T-cell (primary cell): ENCODE results near the gene NPC2. TPM values are rescaled to one million over a fixed set of nuclear protein-coding genes. Genes with fewer than 3 reads are reported as not detected.

Experiments used
- ATAC-seq, 4 experiments: fragments of 200-7000 bp in 3 of 4; fragments of 150-1000 bp in 1 of 4; cut with Tn5 transposase; replicated peaks in 1 of 4; 1 replicate in 3 of 4; 2 replicates in 1 of 4; pipeline ENCODE4 v1.10.0; 2021; ENCODE audit warnings: moderate library complexity in 3 of 4, mild to moderate bottlenecking in 2 of 4, moderate number of reproducible peaks in 1 of 4
- CTCF ChIA-PET, 2 donors: fragments of 300-600 bp; sonication (Branson Sonifier 250); formaldehyde crosslinking; loops; one replicate each; lab custom pipeline; 2022; ENCODE audit warnings: antibody characterized with exemption in 2 of 2; lab: Charles Lee
- POLR2A ChIA-PET, 2 donors: fragments of 300-600 bp; sonication (Branson Sonifier 250); formaldehyde crosslinking; loops; one replicate each; lab custom pipeline; 2022; ENCODE audit warnings: antibody characterized with exemption in 2 of 2; lab: Charles Lee
- DNase-seq, 35 experiments: peaks; one replicate each; pipeline versions ENCODE4 v3.0.0 to v3.0.0-alpha.2; 2013 to 2023
- H3K27ac ChIP-seq: one replicate; pipeline ENCODE4 v1.5.1; 2013; ENCODE audit warnings: low read length
- H3K27me3 ChIP-seq, 2 experiments: replicated peaks in 1 of 2; 1 replicate in 1 of 2; 2 replicates in 1 of 2; pipeline versions ENCODE4 v1.6.1 to v1.7.0; 2013; ENCODE audit warnings: low read length in 1 of 2, mixed read lengths in 1 of 2; ENCODE audit not compliant: control insufficient read depth in 2 of 2, insufficient read depth in 2 of 2; ENCODE audit errors: extremely low read depth in 1 of 2
- H3K36me3 ChIP-seq, 2 donors: 1 replicate in 1 of 2; 2 replicates in 1 of 2; pipeline versions ENCODE4 v1.6.1 to v1.7.0; 2013; ENCODE audit warnings: low read length in 1 of 2; ENCODE audit not compliant: control insufficient read depth in 2 of 2, insufficient read depth in 1 of 2; ENCODE audit errors: extremely low read depth in 1 of 2
- H3K4me1 ChIP-seq, 2 experiments: 1 replicate in 1 of 2; 2 replicates in 1 of 2; pipeline versions ENCODE4 v1.6.1 to v1.7.0; 2013; ENCODE audit warnings: low read length in 2 of 2, mixed read lengths in 1 of 2; ENCODE audit not compliant: insufficient read depth in 2 of 2, control insufficient read depth in 1 of 2; ENCODE audit errors: extremely low read depth in 1 of 2
- H3K4me3 ChIP-seq, 2 donors: 1 replicate in 1 of 2; 2 replicates in 1 of 2; pipeline versions ENCODE4 v1.5.1 to v1.7.0; 2013; ENCODE audit warnings: mild to moderate bottlenecking in 2 of 2, low read length in 1 of 2, moderate library complexity in 1 of 2; ENCODE audit not compliant: control insufficient read depth in 1 of 2; ENCODE audit errors: extremely low read depth in 1 of 2
- H3K9me3 ChIP-seq: 2 replicates; pipeline ENCODE4 v1.7.0; 2013
- H3K27ac Mint-ChIP-seq, 2 donors: one replicate each; pipeline ENCODE4 v1.8.0; 2020 to 2021; ENCODE audit warnings: mild to moderate bottlenecking in 2 of 2, mixed read lengths in 2 of 2
- H3K27me3 Mint-ChIP-seq, 2 donors: one replicate each; pipeline ENCODE4 v1.8.0; 2021 to 2022; ENCODE audit warnings: mixed read lengths in 2 of 2
- H3K36me3 Mint-ChIP-seq: one replicate; pipeline ENCODE4 v1.8.0; 2021; ENCODE audit warnings: mixed read lengths
- H3K4me1 Mint-ChIP-seq, 3 donors: one replicate each; pipeline ENCODE4 v1.8.0; 2020 to 2022; ENCODE audit warnings: mixed read lengths in 3 of 3, mild to moderate bottlenecking in 1 of 3
- H3K4me3 Mint-ChIP-seq, 3 donors: one replicate each; pipeline ENCODE4 v1.8.0; 2020 to 2022; ENCODE audit warnings: mild to moderate bottlenecking in 3 of 3, mixed read lengths in 3 of 3, moderate library complexity in 3 of 3
- H3K9me3 Mint-ChIP-seq, 3 donors: one replicate each; pipeline ENCODE4 v1.8.0; 2020 to 2022; ENCODE audit warnings: mixed read lengths in 3 of 3
- WGBS: methylation state at CpG from one replicate; pipeline ENCODE4 v1.1.5; 2013; ENCODE audit warnings: missing lambda C conversion rate; ENCODE audit not compliant: insufficient coverage; 5-methylcytosine and 5-hydroxymethylcytosine counted together
- total RNA-seq, 35 experiments: library from RNA in 6 of 35; stranded (reverse) in 6 of 35; fragments of 120-200 nt in 1 of 35; gene quantifications; one replicate each; pipeline versions ENCODE4 v1.2.1 to v1.2.4 and lab custom pipeline; 2013 to 2026

NPC2 gene
- total RNA-seq, 5 donors from 2014 or later (not counting 1 experiment from before 2014, with no cell fraction given) = 32.4 to 61.4 (median 44.8) TPM

DNA sequence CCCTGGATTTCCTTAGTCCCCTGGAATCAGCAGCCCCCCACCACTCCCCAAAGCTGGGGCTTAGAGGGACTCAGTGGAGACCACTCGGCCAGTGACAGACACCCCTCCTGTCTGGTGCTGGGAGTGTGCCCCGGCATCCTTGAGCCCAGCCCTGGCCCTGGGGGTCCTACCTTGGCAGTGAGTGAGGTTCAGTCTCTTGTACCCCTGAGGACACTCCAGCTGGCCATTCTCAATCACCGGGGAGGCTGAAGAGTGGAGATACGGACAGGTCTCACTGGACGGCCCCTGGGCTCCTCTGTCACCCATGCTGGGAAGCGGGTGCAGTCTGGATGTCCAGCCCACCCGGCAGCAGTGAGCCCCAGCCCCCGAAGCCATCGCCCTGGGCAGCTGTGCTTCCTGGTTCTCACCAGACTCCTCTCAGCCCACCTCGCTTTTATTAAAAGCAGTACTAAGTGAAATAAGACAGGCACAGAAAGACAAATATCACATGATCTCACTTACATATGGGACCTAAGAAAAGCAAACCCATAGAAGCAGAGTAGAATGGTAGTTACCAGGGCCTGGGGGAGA, 42.7 kb upstream of the NPC2 start:
- CTCF ChIA-PET = no interaction called here
- no peaks in the 10 kb centered on the region for H3K9me3 Mint-ChIP-seq
- 86% methylated on average over 8 of the region's 10 CpGs for WGBS
- POLR2A ChIA-PET = no interaction called here
- no peaks in the 10 kb centered on the region for H3K36me3 Mint-ChIP-seq
- Histone ChIP-seq H3K27me3 (peaks cover 0 to 7% of the 10 kb centered on the region in 2 experiments), H3K4me3 (no peak overlapping the region), H3K27ac (no peak overlapping the region), H3K4me1 (no peaks in the 10 kb centered on the region), H3K9me3 (no peaks in the 10 kb centered on the region), H3K36me3 (no peaks in the 10 kb centered on the region)
- H3K27me3 Mint-ChIP-seq = no peaks in the 10 kb centered on the region
- DNase-seq = no peak
- no peak overlapping the region for H3K4me3 Mint-ChIP-seq
- peaks cover 2 to 7% (median 6%) of the 10 kb centered on the region in 3 donors for H3K4me1 Mint-ChIP-seq
- ATAC-seq = no peak
- no peak overlapping the region for H3K27ac Mint-ChIP-seq

- H3K27ac Mint-ChIP-seq = no peak overlapping the region
- H3K9me3 Mint-ChIP-seq = no peaks in the 10 kb centered on the region
- DNase-seq = no peak
- H3K4me1 Mint-ChIP-seq = peaks cover 2 to 7% (median 6%) of the 10 kb centered on the region in 3 donors
- Histone ChIP-seq H3K4me3 (no peak overlapping the region), H3K27ac (no peak overlapping the region), H3K4me1 (no peaks in the 10 kb centered on the region), H3K27me3 (peaks cover 0 to 10% of the 10 kb centered on the region in 2 experiments), H3K9me3 (no peaks in the 10 kb centered on the region), H3K36me3 (no peaks in the 10 kb centered on the region)
- H3K4me3 Mint-ChIP-seq = no peak overlapping the region
- ChIA-PET CTCF (no interaction called here), POLR2A (no interaction called here)
- no peaks in the 10 kb centered on the region for H3K36me3 Mint-ChIP-seq
- H3K27me3 Mint-ChIP-seq = no peaks in the 10 kb centered on the region
- 59% methylated on average over 5 of the region's 7 CpGs for WGBS
- no peak for ATAC-seq
Observed at GRCh38 chr14:74533576-74533975, 40.5 kb upstream of the NPC2 start.

- no peak overlapping the region for H3K27ac ChIP-seq
- no peak overlapping the region for H3K4me3 Mint-ChIP-seq
- H3K27ac Mint-ChIP-seq = no peak overlapping the region
- no peaks in the 10 kb centered on the region for H3K36me3 ChIP-seq
- no peaks in the 10 kb centered on the region for H3K9me3 Mint-ChIP-seq
- WGBS = 99% methylated on average over 8 of the region's 10 CpGs
- no peak for DNase-seq
- ATAC-seq = no peak
- H3K27me3 ChIP-seq = peaks cover 0 to 15% of the 10 kb centered on the region in 2 experiments
- H3K36me3 Mint-ChIP-seq = no peaks in the 10 kb centered on the region
- H3K4me3 ChIP-seq = no peak overlapping the region
- no peaks in the 10 kb centered on the region for H3K9me3 ChIP-seq
- H3K4me1 Mint-ChIP-seq = peaks cover 2 to 7% (median 6%) of the 10 kb centered on the region in 3 donors
- ChIA-PET POLR2A (no interaction called here), CTCF (no interaction called here)
- no peaks in the 10 kb centered on the region for H3K4me1 ChIP-seq
- H3K27me3 Mint-ChIP-seq = no peaks in the 10 kb centered on the region
Observed at GRCh38 chr14:74532246-74532645, 39.1 kb upstream of the NPC2 start.

GRCh38 chr14:74531467-74531866, 38.4 kb upstream of the NPC2 start:
- H3K4me1 Mint-ChIP-seq = peaks cover 2 to 7% (median 6%) of the 10 kb centered on the region in 3 donors
- CTCF ChIA-PET = no interaction called here

DNA sequence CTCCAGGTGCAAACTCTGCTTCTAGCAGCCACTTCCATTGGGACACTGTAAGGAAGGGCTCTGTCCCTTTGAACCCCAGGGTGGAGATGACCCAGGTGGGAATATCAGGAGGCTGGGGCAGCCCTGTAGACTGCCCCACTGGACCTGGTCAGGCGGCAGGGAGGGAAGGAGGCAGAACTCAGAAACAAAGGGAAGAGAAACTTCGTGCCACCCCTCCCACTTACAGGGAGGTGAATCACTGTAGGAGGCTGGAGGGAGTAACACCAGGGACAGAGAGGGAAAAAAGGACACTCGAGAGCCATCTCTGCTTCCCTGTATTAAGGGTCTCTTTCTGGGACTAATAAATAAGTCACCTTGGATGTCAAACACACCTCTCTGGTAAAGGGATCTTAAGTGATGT, 37.9 kb upstream of the NPC2 start:
- POLR2A ChIA-PET = no interaction called here
- no peak for DNase-seq
- no CpG with 5 or more reads among the region's 3 CpGs for WGBS

More at GRCh38 chr14:74531467-74531866, 38.4 kb upstream of the NPC2 start:
- H3K4me3 ChIP-seq = no peak overlapping the region
- no peak for DNase-seq
- WGBS = 52% methylated on average over 4 of the region's 5 CpGs
- Mint-ChIP-seq H3K9me3 (no peaks in the 10 kb centered on the region), H3K27me3 (peaks cover 0 to 2% of the 10 kb centered on the region in 2 donors), H3K27ac (no peak overlapping the region), H3K36me3 (no peaks in the 10 kb centered on the region), H3K4me3 (no peak overlapping the region)
- POLR2A ChIA-PET = no interaction called here
- peaks cover 0 to 16% of the 10 kb centered on the region in 2 experiments for H3K27me3 ChIP-seq
- no peaks in the 10 kb centered on the region for H3K4me1 ChIP-seq
- no peak for ATAC-seq
- no peaks in the 10 kb centered on the region for H3K9me3 ChIP-seq
- H3K36me3 ChIP-seq = no peaks in the 10 kb centered on the region
- no peak overlapping the region for H3K27ac ChIP-seq

DNA sequence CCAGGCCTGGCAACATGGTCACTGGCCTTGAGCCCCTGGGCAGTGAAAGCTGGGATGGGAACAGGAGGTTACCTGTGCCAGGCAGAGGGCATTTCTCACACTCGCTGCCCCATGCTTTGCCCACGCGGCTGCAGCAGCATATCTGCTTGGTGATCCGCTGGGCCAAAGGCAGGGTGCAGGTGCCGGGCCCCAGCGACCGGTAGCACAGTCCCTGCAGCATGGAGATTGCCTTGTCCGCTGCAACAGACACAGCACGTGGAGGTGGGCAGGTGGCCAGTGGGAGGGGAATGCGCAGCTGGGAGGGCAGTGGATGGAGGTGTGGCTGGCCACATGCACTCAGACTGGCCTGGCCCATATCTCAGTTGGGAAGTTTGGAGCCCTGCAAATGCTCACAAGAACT, 35.8 kb upstream of the NPC2 start:
- ATAC-seq (no peak), DNase-seq (no peak)
- Mint-ChIP-seq H3K27me3 (peaks cover 0 to 2% of the 10 kb centered on the region in 2 donors), H3K4me1 (peaks cover 2 to 7% (median 6%) of the 10 kb centered on the region in 3 donors), H3K4me3 (no peak overlapping the region), H3K9me3 (no peaks in the 10 kb centered on the region), H3K27ac (no peak overlapping the region), H3K36me3 (no peaks in the 10 kb centered on the region)
- H3K4me1 ChIP-seq = no peaks in the 10 kb centered on the region
- WGBS = 92% methylated on average over 10 of the region's 10 CpGs
- no peak overlapping the region for H3K4me3 ChIP-seq
- no peaks in the 10 kb centered on the region for H3K36me3 ChIP-seq
- ChIA-PET CTCF (no interaction called here), POLR2A (interaction anchor here in 1 of 2 donors (0.6 kb wide), 1 partner anchor 1151 kb away, joined by 5 read pairs; no protein-coding TSS in a partner anchor)
- no peak overlapping the region for H3K27ac ChIP-seq
- no peaks in the 10 kb centered on the region for H3K9me3 ChIP-seq
- peaks cover 0 to 21% of the 10 kb centered on the region in 2 experiments for H3K27me3 ChIP-seq

More for the DNA sequence above, 37.9 kb upstream of the NPC2 start:
- Histone ChIP-seq H3K27me3 (peaks cover 0 to 16% of the 10 kb centered on the region in 2 experiments), H3K4me3 (no peak overlapping the region), H3K36me3 (no peaks in the 10 kb centered on the region), H3K27ac (no peak overlapping the region), H3K4me1 (no peaks in the 10 kb centered on the region), H3K9me3 (no peaks in the 10 kb centered on the region)
- Mint-ChIP-seq H3K27me3 (peaks cover 0 to 2% of the 10 kb centered on the region in 2 donors), H3K36me3 (no peaks in the 10 kb centered on the region), H3K27ac (no peak overlapping the region), H3K4me3 (no peak overlapping the region), H3K9me3 (no peaks in the 10 kb centered on the region), H3K4me1 (peaks cover 2 to 7% (median 6%) of the 10 kb centered on the region in 3 donors)
- no peak for ATAC-seq
- CTCF ChIA-PET = no interaction called here
